MCF 10A (cell line): ENCODE measurements around the gene PMF1. TPM values are rescaled to one million over a fixed set of nuclear protein-coding genes. Genes with fewer than 3 reads are reported as not detected.
"Not testable (repeated sequence)": the region's sequence is repeated elsewhere in the genome, so short reads cannot be mapped to it uniquely, and the experiment has no call there.

Experiments
- BruUV-seq: library from RNA; stranded (reverse); fragments of 400-500 nt; replicated peaks from 2 replicates; lab custom pipeline; 2021; lab: Mats Ljungman, UMichigan
- CTCF ChIA-PET: fragments of 300-600 bp; sonication (Branson Sonifier 250); formaldehyde crosslinking; extraction: SDS; loops from one replicate; lab custom pipeline; 2021; ENCODE audit warnings: antibody characterized with exemption, inconsistent platforms; lab: Yijun Ruan, JAX
- POLR2A ChIA-PET: fragments of 300-600, 350-650 bp; sonication (Branson Sonifier 250); formaldehyde crosslinking; extraction: SDS; loops from one replicate; lab custom pipeline; 2020; ENCODE audit warnings: antibody characterized with exemption, inconsistent platforms; lab: Yijun Ruan, JAX
- DNase-seq: peaks from one replicate; pipeline ENCODE4 v3.0.0-alpha.2; 2018; ENCODE audit not compliant: unreplicated experiment
- H3K27ac Mint-ChIP-seq: one replicate; pipeline ENCODE4 v1.8.0; 2022; ENCODE audit warnings: mild to moderate bottlenecking, low read depth, mixed read lengths; ENCODE audit not compliant: unreplicated experiment
- H3K27me3 Mint-ChIP-seq: one replicate; pipeline ENCODE4 v1.8.0; 2022; ENCODE audit warnings: mixed read lengths; ENCODE audit not compliant: insufficient read depth, unreplicated experiment
- H3K36me3 Mint-ChIP-seq: one replicate; pipeline ENCODE4 v1.8.0; 2022; ENCODE audit warnings: mild to moderate bottlenecking, moderate library complexity, mixed read lengths; ENCODE audit not compliant: insufficient read depth, unreplicated experiment
- H3K4me1 Mint-ChIP-seq: one replicate; pipeline ENCODE4 v1.8.0; 2022; ENCODE audit warnings: mixed read lengths; ENCODE audit not compliant: insufficient read depth, unreplicated experiment
- H3K4me3 Mint-ChIP-seq: one replicate; pipeline ENCODE4 v1.8.0; 2022; ENCODE audit warnings: mild to moderate bottlenecking, moderate library complexity, mixed read lengths; ENCODE audit not compliant: unreplicated experiment
- H3K9me3 Mint-ChIP-seq: one replicate; pipeline ENCODE4 v1.8.0; 2022; ENCODE audit warnings: mixed read lengths; ENCODE audit not compliant: unreplicated experiment
- CTCF ChIP-seq: fragments of 200-600 bp; IDR thresholded peaks from one replicate; pipeline ENCODE4 v1.8.0; 2022; ENCODE audit warnings: antibody characterized with exemption, mild to moderate bottlenecking; ENCODE audit not compliant: unreplicated experiment
- intact Hi-C: fragments of 100-400 bp; cut with micrococcal nuclease; formaldehyde crosslinking; loops from 2 replicates; pipeline ENCODE4 v1.14.1; 2022
- total RNA-seq: library from RNA; stranded (reverse); gene quantifications from 2 replicates; pipeline ENCODE4 v1.2.3, GENCODE V29; 2022

Gene PMF1
- total RNA-seq, 1 experiment from 2014 or later = 77.7 TPM

GRCh38 chr1:156213644-156213966 is 798 bp downstream of the PMF1 start:
- intact Hi-C loops = loop anchor here (5.0 kb wide), 1 partner anchor 66 kb away; no protein-coding TSS in a partner anchor
- DNase-seq = no peak
- Mint-ChIP-seq H3K36me3 (peaks cover 18% of the 10 kb centered on the region), H3K4me3 (peak overlapping the region; percentile 97), H3K27ac (peak overlapping the region; percentile 96), H3K9me3 (no peaks in the 10 kb centered on the region), H3K4me1 (peaks cover 24% of the 10 kb centered on the region), H3K27me3 (no peaks in the 10 kb centered on the region)
- ChIA-PET POLR2A (interaction anchor here (0.5 to 5.1 kb wide), 34 partner anchors 11 to 1276 kb away, joined by 3 to 131 read pairs (median 8); partner anchors contain the start of genes ARHGEF2, BGLAP, GLMP and KHDC4), CTCF (interaction anchor here (0.8 to 4.5 kb wide), 11 partner anchors 12 to 123 kb away, joined by 3 to 57 read pairs (median 5); no protein-coding TSS in a partner anchor)
- BruUV-seq = no TSS peak
- TF ChIP-seq CTCF = no peak

GRCh38 chr1:156214024-156214748 is 1.4 kb downstream of the PMF1 start:
- ChIA-PET CTCF (interaction anchor here (0.6 to 4.5 kb wide), 11 partner anchors 12 to 124 kb away, joined by 3 to 57 read pairs (median 3); no protein-coding TSS in a partner anchor), POLR2A (interaction anchor here (0.5 to 5.1 kb wide), 24 partner anchors 9 to 271 kb away, joined by 3 to 131 read pairs (median 8); partner anchors contain the start of genes ARHGEF2, SLC25A44 and SMG5)
- H3K4me3 Mint-ChIP-seq = peak overlapping the region; percentile 97
- peaks cover 25% of the 10 kb centered on the region for H3K4me1 Mint-ChIP-seq
- H3K27me3 Mint-ChIP-seq = no peaks in the 10 kb centered on the region
- peaks cover 16% of the 10 kb centered on the region for H3K36me3 Mint-ChIP-seq
- intact Hi-C loops = loop anchor here (5.0 kb wide), 1 partner anchor 67 kb away; no protein-coding TSS in a partner anchor
- H3K27ac Mint-ChIP-seq = peak overlapping the region; percentile 96
- BruUV-seq = no TSS peak
- TF ChIP-seq CTCF = no peak
- no peaks in the 10 kb centered on the region for H3K9me3 Mint-ChIP-seq
- DNase-seq = peak; percentile 86

GRCh38 chr1:156216361-156217086 is 3.7 kb downstream of the PMF1 start:
- H3K4me3 Mint-ChIP-seq, H3K27me3 Mint-ChIP-seq, H3K9me3 Mint-ChIP-seq, H3K27ac Mint-ChIP-seq, DNase-seq, BruUV-seq, intact Hi-C loops: not testable (repeated sequence)
- H3K4me1 Mint-ChIP-seq = peaks cover 35% of the 10 kb centered on the region
- ChIA-PET POLR2A (interaction anchor here (0.7 to 5.1 kb wide), 2 partner anchors 9 to 11 kb away, joined by 5 to 52 read pairs; no protein-coding TSS in a partner anchor), CTCF (interaction anchor here (0.9 to 4.5 kb wide), 2 partner anchors 9 to 247 kb away, joined by 3 to 57 read pairs; no protein-coding TSS in a partner anchor)
- H3K36me3 Mint-ChIP-seq = peaks cover 30% of the 10 kb centered on the region

- peak overlapping the region; percentile 39 for H3K4me3 Mint-ChIP-seq
- peaks cover 42% of the 10 kb centered on the region for H3K36me3 Mint-ChIP-seq
- DNase-seq = peak; percentile 83
- H3K27me3 Mint-ChIP-seq = no peaks in the 10 kb centered on the region
- no TSS peak for BruUV-seq
- intact Hi-C loops = no loop called here
- peak overlapping the region; percentile 47 for H3K27ac Mint-ChIP-seq
- H3K4me1 Mint-ChIP-seq = peaks cover 33% of the 10 kb centered on the region
- no peaks in the 10 kb centered on the region for H3K9me3 Mint-ChIP-seq
- ChIA-PET POLR2A (interaction anchor here (0.7 to 2.4 kb wide), 7 partner anchors 10 to 160 kb away, joined by 3 to 6 read pairs (median 5); partner anchors contain the start of gene SLC25A44), CTCF (interaction anchor here (0.6 to 22.6 kb wide), 10 partner anchors 8 to 287 kb away, joined by 3 to 524 read pairs (median 4); partner anchors contain the start of gene SLC25A44)
- TF ChIP-seq CTCF = no peak
Observed at GRCh38 chr1:156217871-156218270, 5.1 kb downstream of the PMF1 start.
